Measurements from ENCODE around the gene INA. TPM values are rescaled to one million over a fixed set of nuclear protein-coding genes. Genes with fewer than 3 reads are reported as not detected.
A peak's percentile ranks its signal among the peaks of the same experiment; 100 is the strongest.

INA gene
- total and polyA plus RNA-seq, 2 donors (not counting 1 experiment from before 2014, with no cell fraction given) = 0.50 to 3.5 TPM

GRCh38 chr10:103232131-103232673 lies 44.7 kb upstream of the INA start:
- Histone ChIP-seq H3K4me1 (ENCODE audit: control insufficient read depth, extremely low read depth, insufficient read depth, low read length) (peaks cover 14% of the 10 kb centered on the region), H3K27me3 (ENCODE audit: control insufficient read depth, insufficient read depth, low read length) (no peaks in the 10 kb centered on the region), H3K79me2 (ENCODE audit: control insufficient read depth, insufficient read depth, low read length) (no peaks in the 10 kb centered on the region), H4K20me1 (ENCODE audit: control insufficient read depth, extremely low read depth, insufficient read depth, low read length) (no peaks in the 10 kb centered on the region), H3K27ac (ENCODE audit: insufficient read depth, low read length) (peak overlapping the region; percentile 39), H2AFZ (ENCODE audit: low read length) (no peak overlapping the region), H3K4me2 (ENCODE audit: extremely low read depth, insufficient read depth, low read length) (no peak overlapping the region), H3K9ac (ENCODE audit: insufficient read depth, low read length) (no peak overlapping the region), H3K4me3 (replicated peaks in 1 of 4; ENCODE audit: control extremely low read depth in 1 of 4, insufficient read depth in 1 of 4, low read depth in 3 of 4, low read length in 4 of 4) (no peak overlapping the region), H3K9me3 (ENCODE audit: control insufficient read depth, insufficient read depth, low read depth, low read length) (no peaks in the 10 kb centered on the region), H3K36me3 (ENCODE audit: control insufficient read depth, insufficient read depth, low read length) (no peaks in the 10 kb centered on the region)
- peak in 1 of 2 donors; percentile 29 for DNase-seq (ENCODE audit: low read depth in 2 of 2)
- no peak for TF ChIP-seq EZH2 (IDR thresholded peaks at IDR 0.05; ENCODE audit: low read length, missing control alignments)
- no peak for TF ChIP-seq CTCF (conservative IDR thresholded peaks at IDR 0.05 in 1 of 2, IDR thresholded peaks at IDR 0.05 in 1 of 2; ENCODE audit: low read depth in 1 of 2, low read length in 2 of 2)

GRCh38 chr10:103232772-103233488 lies 44.0 kb upstream of the INA start:
- H3K9me3 ChIP-seq (ENCODE audit: control insufficient read depth, insufficient read depth, low read depth, low read length) = no peaks in the 10 kb centered on the region
- H3K27ac ChIP-seq (ENCODE audit: insufficient read depth, low read length) = no peak overlapping the region
- H3K9ac ChIP-seq (ENCODE audit: insufficient read depth, low read length) = no peak overlapping the region
- no peaks in the 10 kb centered on the region for H4K20me1 ChIP-seq (ENCODE audit: control insufficient read depth, extremely low read depth, insufficient read depth, low read length)
- H3K36me3 ChIP-seq (ENCODE audit: control insufficient read depth, insufficient read depth, low read length) = no peaks in the 10 kb centered on the region
- no peaks in the 10 kb centered on the region for H3K27me3 ChIP-seq (ENCODE audit: control insufficient read depth, insufficient read depth, low read length)
- peak; percentile 79 to 82 for DNase-seq (ENCODE audit: low read depth in 2 of 2)
- H3K4me2 ChIP-seq (ENCODE audit: extremely low read depth, insufficient read depth, low read length) = no peak overlapping the region
- no peaks in the 10 kb centered on the region for H3K79me2 ChIP-seq (ENCODE audit: control insufficient read depth, insufficient read depth, low read length)
- H2AFZ ChIP-seq (ENCODE audit: low read length) = no peak overlapping the region
- H3K4me3 ChIP-seq (replicated peaks in 1 of 4; ENCODE audit: control extremely low read depth in 1 of 4, insufficient read depth in 1 of 4, low read depth in 3 of 4, low read length in 4 of 4) = no peak overlapping the region
- H3K4me1 ChIP-seq (ENCODE audit: control insufficient read depth, extremely low read depth, insufficient read depth, low read length) = peaks cover 14% of the 10 kb centered on the region
- TF ChIP-seq EZH2 (IDR thresholded peaks at IDR 0.05; ENCODE audit: low read length, missing control alignments) = no peak
- TF ChIP-seq CTCF (conservative IDR thresholded peaks at IDR 0.05 in 1 of 2, IDR thresholded peaks at IDR 0.05 in 1 of 2; ENCODE audit: low read depth in 1 of 2, low read length in 2 of 2) = no peak

- Histone ChIP-seq H3K4me2 (ENCODE audit: extremely low read depth, insufficient read depth, low read length) (no peak overlapping the region), H3K27me3 (ENCODE audit: control insufficient read depth, insufficient read depth, low read length) (no peaks in the 10 kb centered on the region), H3K4me1 (ENCODE audit: control insufficient read depth, extremely low read depth, insufficient read depth, low read length) (peaks cover 8% of the 10 kb centered on the region), H3K9me3 (ENCODE audit: control insufficient read depth, insufficient read depth, low read depth, low read length) (no peaks in the 10 kb centered on the region), H3K79me2 (ENCODE audit: control insufficient read depth, insufficient read depth, low read length) (no peaks in the 10 kb centered on the region), H3K36me3 (ENCODE audit: control insufficient read depth, insufficient read depth, low read length) (no peaks in the 10 kb centered on the region), H4K20me1 (ENCODE audit: control insufficient read depth, extremely low read depth, insufficient read depth, low read length) (no peaks in the 10 kb centered on the region), H2AFZ (ENCODE audit: low read length) (no peak overlapping the region), H3K9ac (ENCODE audit: insufficient read depth, low read length) (no peak overlapping the region), H3K4me3 (replicated peaks in 1 of 4; ENCODE audit: control extremely low read depth in 1 of 4, insufficient read depth in 1 of 4, low read depth in 3 of 4, low read length in 4 of 4) (no peak overlapping the region), H3K27ac (ENCODE audit: insufficient read depth, low read length) (no peak overlapping the region)
- TF ChIP-seq EZH2 (IDR thresholded peaks at IDR 0.05; ENCODE audit: low read length, missing control alignments) = no peak
- TF ChIP-seq CTCF (conservative IDR thresholded peaks at IDR 0.05 in 1 of 2, IDR thresholded peaks at IDR 0.05 in 1 of 2; ENCODE audit: low read depth in 1 of 2, low read length in 2 of 2) = no peak
- DNase-seq (ENCODE audit: low read depth in 2 of 2) = no peak
Observed at GRCh38 chr10:103235775-103236174, 41.2 kb upstream of the INA start.

Measured in fibroblast of lung (primary cell).